K562 (cell line): ENCODE data around the gene CCDC178. TPM values are rescaled to one million over a fixed set of nuclear protein-coding genes. Genes with fewer than 3 reads are reported as not detected.
A peak's percentile ranks its signal among the peaks of the same experiment; 100 is the strongest.

Experiments used
- ATAC-seq: fragments of 200-7000 bp; cut with Tn5 transposase; 3 replicates; pipeline ENCODE4 v1.9.1; 2020; ENCODE audit warnings: moderate library complexity
- BruUV-seq: library from RNA; stranded (reverse); fragments of 400-500 nt; replicated peaks from 2 replicates; lab custom pipeline; 2021; lab: Mats Ljungman, UMichigan
- CTCF ChIA-PET: fragments of 300-600 bp; formaldehyde crosslinking; extraction: SDS; loops from one replicate; lab custom pipeline; 2021; ENCODE audit warnings: low intra/inter-chr PET ratio; lab: Yijun Ruan, JAX
- POLR2A ChIA-PET: fragments of 300-600, 350-650 bp; sonication (Branson Sonifier 250); formaldehyde crosslinking; extraction: SDS; loops from one replicate; lab custom pipeline; 2021; ENCODE audit warnings: antibody characterized with exemption, inconsistent platforms; lab: Yijun Ruan, JAX
- DNase-seq, 4 experiments: peaks; one replicate each; pipeline versions ENCODE4 v3.0.0 to v3.0.0-alpha.2; 2011 to 2018; ENCODE audit warnings: low spot score in 3 of 4, mixed read lengths in 3 of 4; ENCODE audit errors: extremely low read depth in 1 of 4
- FAIRE-seq: peaks from 2 replicates; lab custom pipeline; 2011; peaks lifted over from hg19 to GRCh38; lab: Jason Lieb, UNC
- H2AFZ ChIP-seq: 2 replicates; pipeline ENCODE4 v1.6.0; 2011; ENCODE audit warnings: low read depth, low read length, control low read depth, inconsistent platforms
- H3K27ac ChIP-seq: fragments of 200-600 bp; 3 replicates; pipeline ENCODE4 v1.8.0; 2011; ENCODE audit warnings: low read depth, mild to moderate bottlenecking, control low read depth, inconsistent platforms, low read length, moderate library complexity, mixed read lengths; ENCODE audit errors: extremely low read depth
- H3K27me3 ChIP-seq, 2 experiments: fragments of 300-600 bp in 1 of 2; 2 replicates in 1 of 2; 3 replicates in 1 of 2; pipeline versions ENCODE4 v1.6.0 to v1.8.0; 2011; ENCODE audit warnings: inconsistent platforms in 2 of 2, low read length in 2 of 2, mild to moderate bottlenecking in 1 of 2, mixed read lengths in 1 of 2, moderate library complexity in 1 of 2; ENCODE audit not compliant: control insufficient read depth in 2 of 2, insufficient read depth in 2 of 2
- H3K36me3 ChIP-seq: fragments of 300-600 bp; 3 replicates; pipeline ENCODE4 v1.8.0; 2011; ENCODE audit warnings: mild to moderate bottlenecking, low read length, inconsistent platforms; ENCODE audit not compliant: control insufficient read depth, insufficient read depth
- H3K4me1 ChIP-seq, 2 experiments: fragments of 200-600 bp in 1 of 2; replicated peaks in 1 of 2; 2 replicates in 1 of 2; 3 replicates in 1 of 2; pipeline versions ENCODE4 v1.5.1 to v1.8.0; 2011; ENCODE audit warnings: inconsistent platforms in 2 of 2, low read length in 2 of 2, mild to moderate bottlenecking in 1 of 2, mixed read lengths in 1 of 2, moderate library complexity in 1 of 2; ENCODE audit not compliant: control insufficient read depth in 2 of 2, insufficient read depth in 2 of 2
- H3K4me2 ChIP-seq: 2 replicates; pipeline ENCODE4 v1.6.1; 2011; ENCODE audit warnings: low read length, control low read depth, inconsistent platforms, mixed read lengths; ENCODE audit not compliant: insufficient read depth
- H3K4me3 ChIP-seq: fragments of 200-600 bp; sonication (generic), shearing (Covaris generic); 2 replicates; pipeline ENCODE4 v1.5.1; 2016; ENCODE audit warnings: control low read depth, inconsistent platforms
- H3K79me2 ChIP-seq: fragments of 200-600 bp; 3 replicates; pipeline ENCODE4 v1.8.0; 2011; ENCODE audit warnings: low read length, inconsistent platforms; ENCODE audit not compliant: control insufficient read depth, insufficient read depth
- H3K9ac ChIP-seq, 2 experiments: 2 replicates each; pipeline versions ENCODE4 v1.6.0 to v1.6.1; 2011; ENCODE audit warnings: low read depth in 2 of 2, low read length in 2 of 2, control low read depth in 1 of 2, inconsistent platforms in 1 of 2, mild to moderate bottlenecking in 1 of 2, mixed read lengths in 1 of 2; ENCODE audit not compliant: insufficient read depth in 1 of 2
- H3K9me1 ChIP-seq: one replicate; pipeline ENCODE4 v1.6.0; 2011; ENCODE audit warnings: inconsistent platforms, mild to moderate bottlenecking, low read length, moderate library complexity; ENCODE audit not compliant: control insufficient read depth, insufficient read depth
- H3K9me3 ChIP-seq: replicated peaks from 2 replicates; pipeline ENCODE4 v1.5.1; 2011; ENCODE audit warnings: low read depth, low read length, inconsistent platforms; ENCODE audit not compliant: control insufficient read depth, insufficient read depth
- H4K20me1 ChIP-seq: replicated peaks from 2 replicates; pipeline ENCODE4 v1.6.1; 2011; ENCODE audit warnings: low read length, inconsistent platforms, mixed read lengths; ENCODE audit not compliant: control insufficient read depth, insufficient read depth
- FOXK2 ChIP-seq, 2 experiments: fragments of 450-650 bp; IDR thresholded peaks in 1 of 2; conservative IDR thresholded peaks in 1 of 2; 2 replicates each; pipeline ENCODE4 v1.6.1; 2016; ENCODE audit warnings: low read depth in 2 of 2, mild to moderate bottlenecking in 1 of 2
- MCM2 ChIP-seq: fragments of 450-650 bp; IDR thresholded peaks from 2 replicates; pipeline ENCODE4 v1.6.1; 2017; ENCODE audit warnings: low read depth, mild to moderate bottlenecking
- ZNF316 ChIP-seq: fragments of 450-650 bp; IDR thresholded peaks from 2 replicates; pipeline ENCODE4 v1.6.1; 2016
- in situ Hi-C: fragments of 300-500 bp; cut with MboI; formaldehyde crosslinking; loops from 4 replicates; pipeline ENCODE4 v1.15.0; 2018; ENCODE audit warnings: inconsistent platforms, mixed read lengths
- intact Hi-C: fragments of 100-400 bp; cut with micrococcal nuclease; formaldehyde crosslinking; loops from 2 replicates; pipeline ENCODE4 v1.14.2; 2022
- polyA plus RNA-seq, 8 experiments: library from polyadenylated mRNA; depleted of rRNA in 4 of 8; stranded (reverse) in 5 of 8; unstranded in 3 of 8; fragments of >200 nt; fragmentation: Nextera tagmentation in 2 of 8; fragmentation: Illumina TruSeq in 1 of 8; extraction: Ambion mirVana in 2 of 8; extraction: Trizol in 1 of 8; gene quantifications; 2 replicates each; pipeline versions ENCODE4 v1.2.1 to v1.2.3, GENCODE V29; 2011 to 2014; ENCODE audit warnings: inconsistent platforms in 1 of 8, missing spikeins in 1 of 8
- total RNA-seq, 7 experiments: library from RNA; depleted of rRNA in 6 of 7; stranded (reverse); fragments of >200 nt in 6 of 7; fragmentation: Illumina TruSeq in 2 of 7; extraction: Trizol in 2 of 7; gene quantifications; 2 replicates each; pipeline versions ENCODE4 v1.2.1 to v1.2.3, GENCODE V29; 2011 to 2021; ENCODE audit warnings: low replicate concordance in 1 of 7
- TF ChIP-seq, protein P1 (sequence below), 2 experiments: IDR thresholded peaks; 2 replicates each; pipeline ENCODE4 v1.6.1; 2011; ENCODE audit warnings: borderline replicate concordance in 1 of 2, control low read depth in 1 of 2, low read depth in 1 of 2, low read length in 1 of 2, mild to moderate bottlenecking in 1 of 2, mixed read lengths in 1 of 2, moderate library complexity in 1 of 2; ENCODE audit not compliant: insufficient read depth in 1 of 2, insufficient read length in 1 of 2, poor library complexity in 1 of 2, severe bottlenecking in 1 of 2; ENCODE audit errors: extremely low read depth in 1 of 2

The CCDC178 gene
- total and polyA plus RNA-seq, 9 of the 15 experiments (the other 6 are each of a cell fraction or from before 2014, with no cell fraction given) = 0.12 to 0.47 (median 0.15) TPM; not detected in 6

GRCh38 chr18:33113416-33113815, 327.1 kb downstream of the CCDC178 start (continued):
- TF ChIP-seq, protein P1, sequence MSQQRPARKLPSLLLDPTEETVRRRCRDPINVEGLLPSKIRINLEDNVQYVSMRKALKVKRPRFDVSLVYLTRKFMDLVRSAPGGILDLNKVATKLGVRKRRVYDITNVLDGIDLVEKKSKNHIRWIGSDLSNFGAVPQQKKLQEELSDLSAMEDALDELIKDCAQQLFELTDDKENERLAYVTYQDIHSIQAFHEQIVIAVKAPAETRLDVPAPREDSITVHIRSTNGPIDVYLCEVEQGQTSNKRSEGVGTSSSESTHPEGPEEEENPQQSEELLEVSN (IDR thresholded peaks at IDR 0.05; ENCODE audit: borderline replicate concordance in 1 of 2, extremely low read depth in 1 of 2, insufficient read depth in 1 of 2, insufficient read length in 1 of 2, low read depth in 1 of 2, low read length in 1 of 2, poor library complexity in 1 of 2, severe bottlenecking in 1 of 2) = no peak
- TF ChIP-seq MCM2 = no peak

DNA sequence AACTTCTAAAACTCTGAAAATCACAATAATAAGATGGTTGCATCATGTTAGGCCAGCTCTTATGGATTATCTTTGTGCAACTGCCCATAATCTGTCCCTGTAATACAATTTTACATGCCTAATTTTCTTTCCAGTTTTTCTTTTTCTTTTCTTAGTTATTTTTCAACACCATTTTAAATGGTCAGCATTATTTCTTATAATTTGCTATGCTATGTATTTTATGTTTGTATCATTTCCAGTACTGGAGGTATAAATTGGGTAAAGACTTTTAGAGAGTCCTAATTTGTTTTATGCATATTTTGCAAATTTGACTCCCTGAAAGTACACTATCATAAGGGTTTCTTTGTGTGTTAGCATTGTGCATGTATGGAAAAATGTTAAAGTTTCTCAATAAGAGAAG, 333.0 kb downstream of the CCDC178 start:
- CTCF ChIA-PET = no interaction called here
- no peak for DNase-seq
- no peaks in the 10 kb centered on the region for H3K27me3 ChIP-seq
- no TSS peak for BruUV-seq
- H3K4me3 ChIP-seq = no peak overlapping the region
- no peak overlapping the region for H3K4me2 ChIP-seq
- H4K20me1 ChIP-seq = no peaks in the 10 kb centered on the region
- no peak overlapping the region for H3K27ac ChIP-seq
- intact Hi-C loops = no loop called here
- in situ Hi-C loops = no loop called here
- no peak overlapping the region for H3K9ac ChIP-seq
- no peaks in the 10 kb centered on the region for H3K9me1 ChIP-seq
- H3K36me3 ChIP-seq = no peaks in the 10 kb centered on the region
- POLR2A ChIA-PET = no interaction called here
- no peak for TF ChIP-seq FOXK2 (conservative IDR thresholded peaks at IDR 0.05 in 1 of 2, IDR thresholded peaks at IDR 0.05 in 1 of 2; ENCODE audit: low read depth in 2 of 2)
- peak; percentile 50 for TF ChIP-seq ZNF316
- no peak for FAIRE-seq
- no peak overlapping the region for H2AFZ ChIP-seq
- H3K4me1 ChIP-seq = no peaks in the 10 kb centered on the region
- no peaks in the 10 kb centered on the region for H3K9me3 ChIP-seq
- no peak for ATAC-seq
- no peaks in the 10 kb centered on the region for H3K79me2 ChIP-seq
